H1 (cell line): ENCODE results near the gene GALNT9. TPM values are rescaled to one million over a fixed set of nuclear protein-coding genes. Genes with fewer than 3 reads are reported as not detected.

ENCODE experiments used
- BACH1 ChIP-seq: IDR thresholded peaks from 2 replicates; pipeline ENCODE4 v1.6.1; 2012; ENCODE audit warnings: low read length, improper control_type of control experiment
- BCL11A ChIP-seq, 2 experiments: IDR thresholded peaks; one replicate each; pipeline ENCODE4 v1.6.1; 2011; ENCODE audit warnings: low read depth in 2 of 2, low read length in 2 of 2, mild to moderate bottlenecking in 2 of 2
- CBX5 ChIP-seq: fragments of 300-800, 300-1000 bp; sonication (generic); IDR thresholded peaks from 2 replicates; pipeline ENCODE4 v1.7.1; 2016; ENCODE audit warnings: antibody characterized with exemption, low read length, low read depth
- CEBPB ChIP-seq: IDR thresholded peaks from 2 replicates; pipeline ENCODE4 v1.6.1; 2012; ENCODE audit warnings: low read depth, low read length
- CHD1 ChIP-seq: IDR thresholded peaks from 2 replicates; pipeline ENCODE4 v1.6.1; 2012; ENCODE audit warnings: low read depth, low read length, improper control_type of control experiment
- CHD2 ChIP-seq: IDR thresholded peaks from 2 replicates; pipeline ENCODE4 v1.6.1; 2012; ENCODE audit warnings: low read length, improper control_type of control experiment
- EP300 ChIP-seq, 2 experiments: IDR thresholded peaks; 1 replicate in 1 of 2; 2 replicates in 1 of 2; pipeline ENCODE4 v1.6.1; 2011 to 2012; ENCODE audit warnings: low read depth in 2 of 2, low read length in 2 of 2, mild to moderate bottlenecking in 2 of 2, borderline replicate concordance in 1 of 2, inconsistent platforms in 1 of 2, moderate library complexity in 1 of 2
- GTF2F1 ChIP-seq: IDR thresholded peaks from 2 replicates; pipeline ENCODE4 v1.6.1; 2012; ENCODE audit warnings: low read depth, low read length, improper control_type of control experiment, borderline replicate concordance
- KDM1A ChIP-seq: fragments of 200-600, 300-600 bp; sonication (generic); IDR thresholded peaks from 2 replicates; pipeline ENCODE4 v1.7.1; 2016; ENCODE audit warnings: mild to moderate bottlenecking, low read length, borderline replicate concordance
- KDM4A ChIP-seq: IDR thresholded peaks from one replicate; pipeline ENCODE4 v1.7.1; 2012; ENCODE audit warnings: low read depth, mild to moderate bottlenecking, moderate library complexity, low read length, inconsistent platforms; ENCODE audit not compliant: severe bottlenecking
- KDM5A ChIP-seq: fragments of 200-600 bp; IDR thresholded peaks from 2 replicates; pipeline ENCODE4 v1.7.1; 2012; ENCODE audit warnings: mild to moderate bottlenecking, low read length, inconsistent platforms, mixed read lengths
- POLR2AphosphoS5 ChIP-seq: IDR thresholded peaks from 2 replicates; pipeline ENCODE4 v1.6.1; 2011; ENCODE audit warnings: low read depth, low read length
- POU5F1 ChIP-seq: IDR thresholded peaks from 2 replicates; pipeline ENCODE4 v1.6.1; 2011; ENCODE audit warnings: low read depth, mild to moderate bottlenecking, low read length, moderate library complexity
- RBBP5 ChIP-seq: IDR thresholded peaks from 2 replicates; pipeline ENCODE4 v1.7.1; 2012; ENCODE audit warnings: low read depth, mild to moderate bottlenecking, inconsistent platforms, low read length, moderate library complexity, borderline replicate concordance
- RXRA ChIP-seq: IDR thresholded peaks from 2 replicates; pipeline ENCODE4 v1.6.1; 2011; ENCODE audit warnings: low read depth, mild to moderate bottlenecking, low read length, moderate library complexity; ENCODE audit not compliant: insufficient read depth
- SIX5 ChIP-seq: IDR thresholded peaks from 2 replicates; pipeline ENCODE4 v1.6.1; 2011; ENCODE audit warnings: mild to moderate bottlenecking, low read depth, low read length
- SP2 ChIP-seq: IDR thresholded peaks from 2 replicates; pipeline ENCODE4 v1.6.1; 2012; ENCODE audit warnings: mild to moderate bottlenecking, low read length, inconsistent platforms
- SP4 ChIP-seq: IDR thresholded peaks from 2 replicates; pipeline ENCODE4 v1.6.1; 2012; ENCODE audit warnings: low read length, inconsistent platforms
- TCF12 ChIP-seq: IDR thresholded peaks from 2 replicates; pipeline ENCODE4 v1.6.1; 2011; ENCODE audit warnings: low read depth, mild to moderate bottlenecking, low read length
- YY1 ChIP-seq: IDR thresholded peaks from 2 replicates; pipeline ENCODE4 v1.6.1; 2011; ENCODE audit warnings: low read depth, mild to moderate bottlenecking, low read length
- polyA plus RNA-seq, 7 experiments: library from polyadenylated mRNA; depleted of rRNA in 3 of 7; stranded (reverse) in 5 of 7; unstranded in 2 of 7; fragments of >200 nt in 5 of 7; fragments of 200-250 nt in 2 of 7; gene quantifications; 1 replicate in 5 of 7; 2 replicates in 1 of 7; 4 replicates in 1 of 7; pipeline versions ENCODE4 v1.2.1 to v1.2.3, GENCODE V29; 2011 to 2013; ENCODE audit warnings: missing spikeins in 2 of 7, mixed read lengths in 2 of 7
- total RNA-seq: library from RNA; stranded (reverse); fragmentation: NEBNext Ultra II Directional; extraction: Animal tissue kit (Norgen Biotek cat#: 25700); gene quantifications from 2 replicates; pipeline ENCODE4 v1.2.1, GENCODE V29; 2021

GALNT9 gene
- total and polyA plus RNA-seq, 2 of the 8 experiments (the other 6 are each of a cell fraction or from before 2014, with no cell fraction given), result 2.0 to 3.6 TPM

GRCh38 chr12:132189378-132190011, 139.9 kb downstream of the GALNT9 start (continued):
- TF ChIP-seq CBX5 (no peak), BACH1 (no peak), RXRA (no peak), POU5F1 (no peak), KDM4A (peak; percentile 84), SP4 (no peak; the same call in 1 of the 2 replicates), TCF12 (no peak), SIX5 (no peak), CHD1 (no peak), GTF2F1 (no peak), CHD2 (no peak), KDM1A (no peak), RBBP5 (0 out of 2 replicates have a peak, but pooled peaks have one; percentile 33), SP2 (no peak), BCL11A (IDR thresholded peaks at IDR 0.05; ENCODE audit: low read depth in 2 of 2, low read length in 2 of 2) (no peak), EP300 (IDR thresholded peaks at IDR 0.05; ENCODE audit: borderline replicate concordance in 1 of 2, low read depth in 2 of 2, low read length in 2 of 2) (no peak), POLR2AphosphoS5 (no peak), CEBPB (no peak), KDM5A (no peak), YY1 (no peak)
